SU-DHL-6 (cell line): Measurements from ENCODE around the gene NRP1.

Experiments used
- H2AFZ ChIP-seq: fragments of 200-600 bp; sonication (generic); 2 replicates; pipeline ENCODE4 v1.6.1; 2014; ENCODE audit warnings: low read depth, mild to moderate bottlenecking, moderate library complexity, mixed read lengths, antibody characterized with exemption, low read length; ENCODE audit not compliant: severe bottlenecking
- H3F3A ChIP-seq: fragments of 200-600 bp; shearing (Covaris generic); 2 replicates; pipeline ENCODE4 v1.6.0; 2016; ENCODE audit warnings: antibody characterized with exemption, mild to moderate bottlenecking; ENCODE audit not compliant: insufficient read depth
- H3K27ac ChIP-seq: fragments of 200-600 bp; sonication (generic); 2 replicates; pipeline ENCODE4 v1.5.1; 2016; ENCODE audit warnings: low read depth, mild to moderate bottlenecking, low read length, moderate library complexity, mixed read lengths
- H3K27me3 ChIP-seq: fragments of 200-600 bp; sonication (generic), shearing (Covaris generic); 2 replicates; pipeline ENCODE4 v1.6.0; 2014; ENCODE audit warnings: mild to moderate bottlenecking, low read length
- H3K36me3 ChIP-seq: fragments of 200-600 bp; sonication (generic); 2 replicates; pipeline ENCODE4 v1.6.1; 2014; ENCODE audit warnings: mild to moderate bottlenecking, low read length, mixed read lengths
- H3K4me2 ChIP-seq: fragments of 300-600, 200-600 bp; shearing (Covaris generic), sonication (generic); 2 replicates; pipeline ENCODE4 v1.6.0; 2014; ENCODE audit warnings: low read length, low read depth, mild to moderate bottlenecking; ENCODE audit not compliant: poor library complexity, severe bottlenecking
- H3K4me3 ChIP-seq: fragments of 200-600 bp; sonication (generic); 2 replicates; pipeline ENCODE4 v1.5.1; 2014; ENCODE audit warnings: antibody characterized with exemption, low read length, mild to moderate bottlenecking, mixed read lengths; ENCODE audit not compliant: insufficient read depth, poor library complexity, severe bottlenecking
- H3K79me2 ChIP-seq: fragments of 200-600 bp; sonication (generic); 2 replicates; pipeline ENCODE4 v1.6.1; 2014; ENCODE audit warnings: mild to moderate bottlenecking, low read length, moderate library complexity; ENCODE audit not compliant: insufficient read depth
- H3K9ac ChIP-seq: fragments of 200-600 bp; sonication (generic); 2 replicates; pipeline ENCODE4 v1.7.0; 2014; ENCODE audit warnings: mild to moderate bottlenecking, low read length
- H3K9me2 ChIP-seq: fragments of 200-600 bp; sonication (generic); replicated peaks from 2 replicates; pipeline ENCODE4 v1.6.1; 2014; ENCODE audit warnings: low read length; ENCODE audit not compliant: insufficient read depth
- H3K9me3 ChIP-seq: fragments of 200-600 bp; sonication (generic); 2 replicates; pipeline ENCODE4 v1.6.1; 2014; ENCODE audit warnings: low read length, mixed read lengths; ENCODE audit not compliant: insufficient read depth
- H4K20me1 ChIP-seq: fragments of 200-600 bp; sonication (generic); 2 replicates; pipeline ENCODE4 v1.6.1; 2014; ENCODE audit warnings: low read depth, mild to moderate bottlenecking, antibody characterized with exemption, low read length, moderate library complexity, mixed read lengths
- EZH2phosphoT487 ChIP-seq: fragments of 200-600 bp; sonication (generic), shearing (Covaris generic); conservative IDR thresholded peaks from 2 replicates; pipeline ENCODE4 v1.6.1; 2018; ENCODE audit warnings: mild to moderate bottlenecking, antibody characterized with exemption, low read length, moderate library complexity, mixed read lengths
- TF ChIP-seq, protein P1 (sequence below): fragments of 200-600 bp; sonication (generic); IDR thresholded peaks from one replicate; pipeline ENCODE4 v1.5.1; 2017; ENCODE audit warnings: antibody characterized with exemption, mild to moderate bottlenecking, low read length, moderate library complexity; ENCODE audit not compliant: insufficient read depth, poor library complexity, severe bottlenecking

NRP1 gene

DNA sequence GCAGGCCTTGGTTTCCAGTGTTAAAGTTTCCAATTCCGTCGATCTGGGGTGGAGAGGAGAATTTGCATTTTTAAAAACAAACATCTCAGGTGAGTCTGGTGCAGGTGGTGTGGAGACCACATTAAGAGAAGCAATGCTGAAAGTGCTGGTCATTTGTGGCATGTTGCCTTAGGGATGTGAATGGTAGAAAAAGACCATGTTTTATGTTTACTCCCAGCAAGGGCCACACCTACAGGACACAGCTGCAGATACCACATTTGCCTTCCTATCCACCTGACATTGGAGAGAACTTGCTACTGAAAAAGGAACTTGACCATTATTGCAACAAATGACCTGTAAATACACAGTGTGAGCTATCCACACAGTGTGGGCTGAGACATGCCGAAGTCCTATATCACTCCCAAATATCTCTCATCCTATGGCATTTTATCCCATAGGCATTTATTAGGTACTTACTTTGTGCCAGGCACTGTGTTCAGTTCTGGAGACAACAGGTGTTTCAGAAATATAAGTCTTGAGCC, 183.1 kb downstream of the NRP1 start:
- H4K20me1 ChIP-seq, result no peaks in the 10 kb centered on the region
- no peaks in the 10 kb centered on the region for H3K27me3 ChIP-seq
- no peak overlapping the region for H2AFZ ChIP-seq
- H3K79me2 ChIP-seq, result no peaks in the 10 kb centered on the region
- H3K9me3 ChIP-seq, result no peaks in the 10 kb centered on the region
- no peaks in the 10 kb centered on the region for H3F3A ChIP-seq
- H3K9ac ChIP-seq, result no peak overlapping the region
- H3K9me2 ChIP-seq, result no peaks in the 10 kb centered on the region
- no peak overlapping the region for H3K4me3 ChIP-seq
- no peak for TF ChIP-seq EZH2phosphoT487
- TF ChIP-seq, protein P1, sequence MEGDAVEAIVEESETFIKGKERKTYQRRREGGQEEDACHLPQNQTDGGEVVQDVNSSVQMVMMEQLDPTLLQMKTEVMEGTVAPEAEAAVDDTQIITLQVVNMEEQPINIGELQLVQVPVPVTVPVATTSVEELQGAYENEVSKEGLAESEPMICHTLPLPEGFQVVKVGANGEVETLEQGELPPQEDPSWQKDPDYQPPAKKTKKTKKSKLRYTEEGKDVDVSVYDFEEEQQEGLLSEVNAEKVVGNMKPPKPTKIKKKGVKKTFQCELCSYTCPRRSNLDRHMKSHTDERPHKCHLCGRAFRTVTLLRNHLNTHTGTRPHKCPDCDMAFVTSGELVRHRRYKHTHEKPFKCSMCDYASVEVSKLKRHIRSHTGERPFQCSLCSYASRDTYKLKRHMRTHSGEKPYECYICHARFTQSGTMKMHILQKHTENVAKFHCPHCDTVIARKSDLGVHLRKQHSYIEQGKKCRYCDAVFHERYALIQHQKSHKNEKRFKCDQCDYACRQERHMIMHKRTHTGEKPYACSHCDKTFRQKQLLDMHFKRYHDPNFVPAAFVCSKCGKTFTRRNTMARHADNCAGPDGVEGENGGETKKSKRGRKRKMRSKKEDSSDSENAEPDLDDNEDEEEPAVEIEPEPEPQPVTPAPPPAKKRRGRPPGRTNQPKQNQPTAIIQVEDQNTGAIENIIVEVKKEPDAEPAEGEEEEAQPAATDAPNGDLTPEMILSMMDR, result no peak
- H3K4me2 ChIP-seq, result no peak overlapping the region
- no peak overlapping the region for H3K27ac ChIP-seq
- no peaks in the 10 kb centered on the region for H3K36me3 ChIP-seq

DNA sequence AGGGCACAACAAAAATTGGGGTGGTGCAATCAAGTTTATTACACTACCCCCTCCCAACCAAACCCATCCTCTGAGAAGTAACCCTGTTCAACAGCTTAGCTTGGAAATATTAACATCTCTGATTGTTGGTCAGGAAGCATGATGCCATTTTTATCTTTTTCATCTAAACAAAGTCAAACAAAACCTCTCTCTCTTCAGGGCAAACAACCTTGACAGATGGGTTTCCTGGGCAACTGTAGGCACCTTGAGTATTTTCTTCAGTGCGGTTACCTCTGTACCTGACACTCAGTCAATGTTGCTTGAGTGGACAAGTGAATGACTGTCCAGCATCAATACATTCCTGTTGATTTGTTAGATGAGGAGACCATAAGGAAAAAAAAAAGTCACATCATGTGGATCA, 183.6 kb downstream of the NRP1 start:
- no peak overlapping the region for H3K9ac ChIP-seq
- H4K20me1 ChIP-seq, result no peaks in the 10 kb centered on the region
- H3K9me3 ChIP-seq, result no peaks in the 10 kb centered on the region
- TF ChIP-seq, protein P1, result no peak
- no peak for TF ChIP-seq EZH2phosphoT487
- H3K4me2 ChIP-seq, result no peak overlapping the region
- no peaks in the 10 kb centered on the region for H3K36me3 ChIP-seq
- H3K79me2 ChIP-seq, result no peaks in the 10 kb centered on the region
- no peak overlapping the region for H3K27ac ChIP-seq
- H2AFZ ChIP-seq, result no peak overlapping the region
- no peaks in the 10 kb centered on the region for H3K9me2 ChIP-seq
- H3K27me3 ChIP-seq, result no peaks in the 10 kb centered on the region
- H3K4me3 ChIP-seq, result no peak overlapping the region
- H3F3A ChIP-seq, result no peaks in the 10 kb centered on the region

DNA sequence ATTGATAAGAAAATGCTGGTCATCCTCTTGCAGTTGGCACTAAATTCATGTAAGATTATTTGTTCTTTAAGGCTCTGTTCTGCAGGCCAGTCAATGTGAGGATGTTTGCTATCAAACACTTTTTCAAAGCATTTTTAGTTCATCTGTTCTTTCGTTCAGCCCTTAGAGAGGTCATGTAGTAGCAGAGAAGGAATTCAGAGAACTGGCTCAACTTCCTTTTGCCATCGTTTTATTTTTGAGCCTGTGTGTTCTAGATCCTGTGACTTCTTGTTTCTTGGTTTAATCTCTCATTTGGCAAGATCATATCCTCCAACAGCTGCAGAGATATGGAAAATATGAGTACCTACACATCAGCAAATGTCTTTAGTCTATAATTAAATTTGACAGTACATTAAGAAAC, 184.3 kb downstream of the NRP1 start:
- H3K9me3 ChIP-seq, result no peaks in the 10 kb centered on the region
- H3K4me3 ChIP-seq, result no peak overlapping the region
- H3K9me2 ChIP-seq, result no peaks in the 10 kb centered on the region
- no peaks in the 10 kb centered on the region for H3K36me3 ChIP-seq
- H3K9ac ChIP-seq, result no peak overlapping the region
- no peak overlapping the region for H3K27ac ChIP-seq
- TF ChIP-seq, protein P1, result no peak
- no peak for TF ChIP-seq EZH2phosphoT487
- no peaks in the 10 kb centered on the region for H3K27me3 ChIP-seq
- no peak overlapping the region for H2AFZ ChIP-seq
- no peaks in the 10 kb centered on the region for H3K79me2 ChIP-seq
- no peaks in the 10 kb centered on the region for H3F3A ChIP-seq
- no peak overlapping the region for H3K4me2 ChIP-seq
- H4K20me1 ChIP-seq, result no peaks in the 10 kb centered on the region

DNA sequence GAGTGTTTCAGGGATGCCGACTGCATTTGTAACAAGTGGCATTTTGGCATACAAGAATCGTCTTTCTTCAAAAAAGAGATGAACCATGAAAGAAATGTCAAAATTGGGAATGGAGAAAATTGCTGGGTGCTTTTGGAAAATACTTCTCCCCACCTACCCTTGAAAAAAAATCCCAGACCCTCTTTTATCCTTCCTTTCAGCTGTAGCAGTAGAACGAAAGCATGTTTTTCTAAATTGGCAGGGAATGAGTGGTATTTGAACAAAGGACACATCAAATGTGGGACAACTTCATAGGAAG, 187.5 kb downstream of the NRP1 start:
- Histone ChIP-seq H3K27me3 (no peaks in the 10 kb centered on the region), H2AFZ (no peak overlapping the region), H3K4me3 (no peak overlapping the region), H3K9ac (no peak overlapping the region), H3K9me3 (no peaks in the 10 kb centered on the region), H3K27ac (no peak overlapping the region), H3K36me3 (no peaks in the 10 kb centered on the region), H3K9me2 (no peaks in the 10 kb centered on the region), H4K20me1 (no peaks in the 10 kb centered on the region), H3K79me2 (no peaks in the 10 kb centered on the region), H3K4me2 (no peak overlapping the region), H3F3A (no peaks in the 10 kb centered on the region)
- TF ChIP-seq EZH2phosphoT487, result no peak
- TF ChIP-seq, protein P1, result no peak
